Measurements from ENCODE around the gene GYS2.
A peak's percentile ranks its signal among the peaks of the same experiment; 100 is the strongest.
"Not testable (repeated sequence)": the region's sequence is repeated elsewhere in the genome, so short reads cannot be mapped to it uniquely, and the experiment has no call there.

The GYS2 gene

DNA sequence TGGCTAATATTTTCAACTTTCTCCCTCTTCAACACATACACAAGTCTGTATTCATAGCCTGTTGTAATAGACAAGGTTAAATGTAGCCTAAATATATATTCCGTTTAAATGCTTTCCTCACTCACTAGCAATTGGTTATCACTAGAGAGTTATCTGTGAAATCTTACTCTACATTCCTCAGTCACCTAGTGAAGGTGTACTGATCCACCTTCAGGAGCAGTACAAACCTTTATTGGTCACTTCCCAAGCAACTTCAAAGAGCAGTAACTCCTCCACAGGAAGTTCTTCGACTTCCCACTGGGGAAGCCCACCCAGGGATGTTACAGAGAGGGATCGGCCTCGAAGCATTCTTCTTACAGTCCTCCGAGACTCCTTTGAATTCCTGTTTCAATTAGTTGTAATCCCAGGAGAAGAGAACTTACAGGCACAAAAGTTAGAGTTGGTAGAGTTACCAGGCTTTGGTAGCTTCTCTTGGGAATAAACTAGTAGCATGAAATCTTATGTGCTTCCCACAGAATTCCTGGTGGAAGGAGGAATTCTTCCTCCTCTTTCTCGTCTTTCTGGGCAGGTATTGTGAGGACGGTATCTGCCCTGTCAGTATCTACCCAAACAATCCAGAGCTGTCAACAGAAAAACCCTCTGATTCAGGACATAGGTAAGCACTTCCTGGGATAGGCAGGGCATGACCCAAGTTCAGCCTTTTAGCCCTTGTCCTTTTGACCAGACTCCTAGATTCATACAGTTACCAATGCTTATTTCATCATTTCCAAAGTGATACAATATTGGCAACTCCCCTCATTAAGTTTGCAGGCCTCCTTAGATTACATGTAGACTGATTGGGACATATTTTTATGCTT is at the start of gene GYS2:
GYS2 (minus strand) TSS at position 603 of the 857 bp plus-strand sequence; CDS start at position 348, 255 bp downstream.
- DNase-seq = no peak

DNA sequence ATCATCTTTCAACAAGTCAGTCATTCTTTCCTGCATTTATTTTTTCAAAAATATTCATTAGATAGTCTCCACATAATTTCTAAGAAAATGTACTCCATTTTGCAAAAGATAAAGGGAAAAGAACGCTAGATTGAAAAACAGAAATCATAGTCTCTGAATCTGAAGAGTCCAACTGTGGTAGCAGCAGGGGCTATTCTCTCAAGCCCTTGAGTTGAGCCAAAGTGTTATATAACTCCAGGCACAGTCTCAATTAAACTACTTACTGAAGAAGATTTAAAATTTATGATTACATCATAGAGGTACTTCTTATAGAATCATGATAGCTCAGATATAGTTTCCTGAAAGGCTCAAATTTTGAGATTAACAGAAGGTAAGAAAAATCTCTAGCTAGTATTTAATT is 47.2 kb upstream of the GYS2 start:
- DNase-seq = no peak

DNA sequence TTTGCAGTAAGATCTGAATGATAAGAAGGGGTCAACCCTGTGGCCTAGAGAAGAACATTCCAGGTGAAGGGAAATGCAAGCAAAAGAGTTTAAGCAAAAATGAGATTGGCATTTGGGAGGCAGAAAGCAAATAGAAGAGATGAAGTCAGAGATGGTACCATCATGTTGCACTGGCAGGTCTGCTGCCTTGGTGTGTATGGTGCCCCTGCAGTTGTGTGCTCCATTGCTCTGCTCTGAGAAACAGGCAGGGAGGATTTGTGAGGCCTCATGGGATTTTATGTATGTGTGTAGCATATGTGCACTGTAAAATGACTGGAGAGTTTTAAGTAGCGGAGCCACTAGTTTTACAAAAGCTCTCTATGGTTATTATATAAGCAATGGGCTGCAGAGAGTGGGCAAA is 46.4 kb upstream of the GYS2 start:
- DNase-seq = no peak

DNA sequence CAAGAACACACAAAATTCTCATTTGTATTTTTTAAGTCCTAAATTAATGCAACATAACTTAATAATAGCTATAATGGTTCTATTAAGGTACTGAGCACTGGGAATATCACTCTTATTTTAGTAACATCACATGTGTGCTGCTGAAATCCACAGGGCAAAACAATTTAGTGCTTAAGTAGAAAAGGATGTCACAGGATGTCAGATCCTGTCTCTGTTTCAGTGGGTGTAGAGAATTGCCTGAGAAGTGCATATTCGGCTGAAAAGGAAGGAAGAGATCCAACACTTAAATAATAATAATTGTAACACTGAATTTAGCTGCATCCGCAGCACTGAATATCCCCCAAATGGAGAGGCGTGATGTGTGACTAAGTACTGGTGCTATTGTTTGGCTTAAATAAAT is 44.4 kb upstream of the GYS2 start:
- no peak for DNase-seq

DNA sequence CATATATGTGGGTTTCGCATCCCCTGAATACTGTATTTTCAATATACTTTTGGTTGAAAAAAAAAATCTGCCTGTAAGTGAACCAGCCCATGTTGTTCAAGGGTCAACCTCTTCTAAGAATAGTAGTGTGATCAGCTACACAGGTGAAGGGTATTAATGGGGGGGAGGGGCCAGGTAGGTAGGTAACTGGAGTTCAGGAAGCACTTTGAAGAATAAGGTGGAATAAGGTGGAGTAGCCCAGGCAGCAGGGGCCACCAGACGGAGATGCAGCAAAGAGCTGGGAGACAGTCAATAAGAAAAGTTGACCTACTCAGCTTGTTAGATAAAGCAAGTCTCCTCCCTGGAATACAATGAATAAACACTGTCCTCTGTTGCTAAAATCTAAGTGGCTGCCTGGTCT is 43.7 kb upstream of the GYS2 start:
- DNase-seq = no peak

DNA sequence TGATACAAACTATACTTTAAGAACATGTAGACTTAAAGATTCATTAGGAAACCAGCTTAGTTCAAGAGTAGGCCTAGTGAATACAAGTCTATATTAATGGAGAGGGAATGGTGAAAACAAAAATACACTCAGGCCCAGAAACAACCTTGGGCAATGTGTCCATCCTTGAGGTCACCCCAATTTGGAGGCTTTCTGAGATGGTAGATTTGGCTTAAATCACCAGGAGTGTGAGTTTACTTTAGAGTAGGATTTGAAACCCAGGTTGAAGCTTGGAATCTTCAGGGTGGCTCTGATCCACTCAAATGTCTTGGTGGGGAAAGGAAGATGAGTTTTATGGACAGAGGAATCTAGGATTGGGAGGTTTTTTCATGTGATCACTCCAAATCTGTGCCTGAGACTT is 42.5 kb upstream of the GYS2 start:
- DNase-seq = no peak

DNA sequence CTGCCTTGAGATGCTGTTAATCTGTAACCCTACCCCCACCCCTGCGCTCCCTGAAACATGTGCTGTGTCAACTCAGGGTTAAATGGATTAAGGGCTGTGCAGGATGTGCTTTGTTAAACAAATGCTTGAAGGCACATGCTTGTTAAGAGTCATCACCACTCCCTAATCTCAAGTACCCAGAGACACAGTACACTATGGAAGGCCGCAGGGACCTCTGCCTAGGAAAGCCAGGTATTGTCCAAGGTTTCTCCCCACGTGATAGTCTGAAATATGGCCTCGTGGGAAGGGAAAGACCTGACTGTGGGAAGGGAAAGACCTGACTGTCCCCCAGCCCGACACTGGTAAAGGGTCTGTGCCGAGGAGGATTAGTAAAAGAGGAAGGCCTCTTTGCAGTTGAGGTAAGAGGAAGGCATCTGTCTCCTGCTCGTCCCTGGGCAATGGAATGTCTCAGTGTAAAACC is 40.4 kb upstream of the GYS2 start:
- DNase-seq = not testable (repeated sequence)

DNA sequence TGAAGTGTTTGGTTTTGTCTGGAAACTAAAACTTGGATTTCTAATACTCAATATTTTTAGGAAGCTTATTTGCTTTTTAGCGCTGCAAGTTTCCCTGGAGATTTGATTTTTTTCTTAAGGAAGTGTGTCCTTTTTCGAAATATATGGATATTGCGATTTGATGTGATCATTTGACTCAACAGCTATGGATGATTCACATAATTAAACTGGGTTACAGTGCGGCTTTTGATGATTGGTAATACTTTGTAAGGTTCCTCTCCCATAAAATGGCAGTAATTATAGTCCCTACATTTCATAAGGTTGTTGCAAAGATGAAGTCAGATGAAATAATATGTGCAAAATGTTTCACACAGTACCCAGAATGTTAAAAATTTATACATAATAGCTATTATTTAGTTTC is 39.9 kb upstream of the GYS2 start:
- no peak for DNase-seq

DNA sequence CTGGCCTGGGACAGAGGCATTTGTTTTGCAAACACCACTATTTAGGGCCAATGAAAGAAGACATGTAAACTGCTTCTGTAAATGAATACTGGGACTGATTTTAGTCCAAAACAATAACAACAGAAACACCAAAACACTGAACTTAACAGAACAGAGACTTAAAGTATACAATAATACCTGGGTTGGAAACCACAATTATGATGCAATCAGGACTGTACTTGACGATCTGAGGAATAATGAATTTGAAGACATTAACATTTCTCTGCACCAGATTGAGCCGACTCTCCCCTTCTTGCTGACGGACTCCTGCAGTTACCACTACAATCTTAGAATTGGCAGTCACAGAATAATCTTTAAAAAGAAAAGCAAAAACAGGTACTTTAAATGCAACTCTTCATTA is 39.1 kb upstream of the GYS2 start:
- no peak for DNase-seq

DNA sequence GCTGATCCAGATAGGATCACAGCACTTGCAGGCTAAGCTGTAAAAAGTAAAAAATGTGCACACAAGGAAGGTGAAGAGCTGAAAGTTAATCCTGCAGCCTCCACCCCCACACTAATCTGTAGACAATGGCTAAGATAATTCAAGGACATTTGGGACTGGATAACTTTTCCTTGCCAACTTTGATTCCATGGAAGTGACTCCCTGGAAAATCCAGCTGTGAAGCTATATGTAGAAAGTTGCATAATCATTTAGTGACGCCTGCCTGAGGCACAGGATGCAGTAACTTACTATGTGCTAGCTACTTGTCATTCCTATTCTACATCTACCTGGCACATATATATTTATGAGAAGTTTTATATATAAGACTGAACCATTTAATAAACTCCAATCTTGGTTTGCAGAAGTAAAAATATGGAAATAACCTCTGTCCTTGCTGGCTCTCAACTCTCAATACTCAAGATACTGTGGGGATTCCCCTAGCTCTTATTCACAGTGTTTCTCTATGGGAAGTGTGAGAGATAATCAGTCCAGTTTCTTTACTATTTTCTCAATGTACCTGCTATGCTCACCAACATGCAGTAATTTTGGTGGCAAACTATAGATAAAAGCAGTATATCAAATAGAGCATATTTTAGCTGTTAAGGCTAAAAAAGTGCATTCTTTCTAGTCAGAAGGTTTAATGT is 38.2 kb upstream of the GYS2 start:
- no peak for DNase-seq

DNA sequence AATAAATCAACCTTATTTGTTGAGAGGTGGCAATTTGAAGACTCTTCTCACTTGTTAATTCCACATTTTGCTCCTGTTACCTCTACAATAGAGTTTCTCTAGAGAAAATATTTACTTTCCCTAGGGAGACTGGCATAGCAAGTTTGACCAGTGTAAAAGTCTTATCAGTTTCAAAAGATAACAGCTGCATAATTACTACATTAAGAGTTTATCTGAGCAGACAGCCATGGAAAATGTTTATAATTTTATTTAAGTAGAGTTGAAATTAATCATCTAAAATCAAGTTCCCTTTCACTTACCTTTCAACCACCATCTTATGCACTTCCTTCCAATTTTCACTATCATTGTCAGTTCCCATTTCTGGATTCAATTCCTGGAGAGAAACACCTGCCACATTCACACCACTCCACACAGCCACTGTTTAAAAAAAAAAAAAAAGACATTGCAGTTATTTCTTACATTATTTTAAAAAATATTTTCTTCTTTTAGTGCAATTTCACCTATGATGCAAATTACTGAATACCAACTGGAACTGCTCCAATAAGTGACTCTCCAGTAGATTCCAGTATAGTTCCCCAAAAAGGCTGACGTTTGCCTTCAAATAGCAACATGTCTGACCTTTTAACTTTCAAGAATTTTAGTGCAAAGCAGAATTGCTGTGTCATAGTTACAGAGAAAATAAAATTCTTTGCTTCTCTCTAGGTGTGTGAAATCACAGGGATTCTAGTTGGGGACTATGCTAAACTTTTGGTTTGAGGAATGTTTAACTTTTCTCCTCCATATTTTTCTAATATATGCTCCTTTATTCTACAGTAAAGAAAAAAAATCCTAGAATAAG is 33.6 kb upstream of the GYS2 start:
- DNase-seq = no peak

DNA sequence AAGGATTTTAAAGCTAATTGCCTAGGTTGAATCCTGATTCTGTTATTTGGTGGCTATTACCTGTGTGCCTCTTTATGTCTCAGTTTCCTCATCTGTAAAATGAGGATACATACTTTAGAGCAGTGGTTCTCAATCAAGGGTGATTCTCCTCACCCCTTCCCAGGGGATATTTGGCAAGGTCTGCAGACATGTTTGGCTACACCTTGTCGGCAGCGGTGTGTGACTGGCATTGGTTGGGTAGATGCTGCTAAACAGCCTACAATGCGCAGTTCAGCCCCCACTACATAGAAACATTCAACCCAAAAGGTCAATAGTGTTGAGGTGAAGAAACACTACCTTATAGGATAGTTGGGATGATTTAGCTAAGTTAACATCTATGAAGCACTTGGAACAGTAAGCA is 29.6 kb upstream of the GYS2 start:
- DNase-seq = no peak

DNA sequence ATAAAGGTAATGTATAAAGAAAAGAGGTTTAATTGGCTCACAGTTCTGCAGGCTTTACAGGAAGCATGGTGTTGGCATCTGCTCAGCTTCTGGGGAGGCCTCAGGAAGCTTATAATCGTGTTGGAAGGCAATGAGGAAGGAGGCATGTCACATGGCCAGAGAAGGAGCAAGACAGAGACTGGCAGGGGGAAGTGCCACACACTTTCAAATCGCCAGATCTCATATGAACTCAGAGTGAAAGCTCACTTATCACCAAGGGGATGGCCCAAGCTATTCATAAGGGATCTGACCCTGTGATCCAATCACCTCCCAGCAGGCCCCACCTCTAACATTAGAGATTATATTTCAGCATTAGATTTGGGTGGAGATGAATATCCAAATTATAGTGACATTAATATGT is 26.7 kb upstream of the GYS2 start:
- no peak for DNase-seq

DNA sequence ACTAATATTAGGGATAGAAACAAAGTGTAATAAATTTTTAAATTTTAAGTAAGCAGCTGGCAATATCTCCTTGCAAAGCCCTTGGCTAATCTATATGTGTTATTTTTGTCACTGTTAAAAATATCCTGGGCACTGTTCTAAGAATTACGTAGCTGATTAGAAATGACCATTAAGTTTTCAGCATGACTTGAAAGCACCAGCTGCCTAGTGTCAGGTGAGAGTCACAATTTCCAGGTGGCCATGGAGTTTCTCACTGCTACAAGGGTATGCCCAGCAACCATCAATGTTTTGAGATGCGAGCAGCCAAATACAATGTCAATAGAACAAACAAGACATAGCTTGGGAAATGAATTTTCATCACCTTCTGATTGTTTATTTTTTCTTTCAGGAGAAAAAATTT is 23.3 kb upstream of the GYS2 start:
- no peak for DNase-seq

DNA sequence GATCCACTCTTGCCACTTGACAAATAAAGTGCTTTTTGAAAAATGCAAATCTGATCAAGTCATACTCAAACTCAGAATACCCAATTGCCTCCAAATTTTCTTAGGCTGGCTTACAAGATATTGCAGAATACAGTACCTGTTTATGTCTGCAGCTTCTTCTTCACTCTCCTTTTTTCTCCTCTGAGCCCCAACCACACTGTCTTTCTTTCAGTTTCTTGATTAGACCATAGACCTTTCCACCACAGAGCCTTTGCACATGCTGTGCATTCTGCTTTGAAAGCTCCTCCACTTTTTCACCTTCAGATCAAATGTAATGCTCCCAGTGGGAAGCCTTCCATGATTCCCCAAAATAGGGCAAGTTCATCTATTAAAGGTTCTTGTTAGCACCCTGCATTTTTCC is 13.9 kb upstream of the GYS2 start:
- DNase-seq = no peak

DNA sequence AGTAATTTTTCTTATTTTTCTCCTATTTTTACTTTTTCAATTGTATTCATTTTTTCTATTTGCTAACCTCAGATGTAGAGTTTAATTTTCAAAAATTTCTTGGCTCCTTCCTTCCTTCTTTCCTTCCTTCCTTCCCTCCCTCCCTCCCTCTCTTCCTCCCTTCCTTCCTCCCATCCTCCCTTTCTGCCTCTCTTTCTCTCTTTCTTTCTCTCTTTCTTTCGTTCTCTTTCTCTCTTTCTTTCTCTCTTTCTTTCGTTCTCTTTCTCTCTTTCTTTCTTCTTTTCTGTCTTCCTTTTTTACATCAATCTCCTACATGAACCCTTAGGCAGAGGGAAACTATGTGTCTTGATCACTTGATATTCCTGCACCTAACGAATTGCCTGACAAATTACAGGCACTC is 12.4 kb upstream of the GYS2 start:
- no peak for DNase-seq

DNA sequence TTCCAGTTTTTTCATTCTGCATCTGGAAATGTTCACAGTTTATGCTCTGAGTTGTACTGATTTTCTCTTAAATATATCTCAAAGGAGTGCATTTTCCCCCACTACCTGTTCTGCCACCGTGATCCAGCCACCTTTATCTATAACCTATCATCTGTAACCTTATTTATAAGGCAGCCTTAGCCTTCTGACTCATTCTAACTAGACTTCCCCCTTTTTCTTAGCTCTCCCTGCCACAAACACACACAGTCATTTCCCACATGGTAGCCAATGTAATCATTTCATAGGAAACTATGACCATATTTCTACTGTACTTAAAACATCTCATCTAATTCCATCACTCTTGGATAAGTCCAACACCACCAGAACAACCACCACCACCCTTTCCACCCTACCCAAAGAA is 10.8 kb upstream of the GYS2 start:
- DNase-seq = peak; percentile 40

DNA sequence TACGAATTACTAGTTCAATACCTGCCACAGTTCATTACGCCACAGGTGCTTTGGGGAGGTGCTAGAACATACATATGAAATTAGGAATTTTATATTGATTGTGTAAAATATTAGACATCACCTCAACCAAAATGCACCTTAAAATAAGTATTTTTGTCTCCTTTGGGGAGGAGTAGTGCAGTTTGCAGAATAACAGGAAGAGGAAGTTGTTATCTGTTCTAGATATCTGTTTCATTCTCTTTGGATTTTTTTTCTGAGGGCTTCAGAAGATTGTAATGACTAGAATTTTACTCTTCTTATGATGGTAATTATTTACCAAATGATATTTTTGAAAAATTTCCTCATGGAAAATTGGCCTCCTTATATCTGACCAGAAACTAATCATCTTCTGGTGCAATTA is 9.9 kb upstream of the GYS2 start:
- DNase-seq = no peak

DNA sequence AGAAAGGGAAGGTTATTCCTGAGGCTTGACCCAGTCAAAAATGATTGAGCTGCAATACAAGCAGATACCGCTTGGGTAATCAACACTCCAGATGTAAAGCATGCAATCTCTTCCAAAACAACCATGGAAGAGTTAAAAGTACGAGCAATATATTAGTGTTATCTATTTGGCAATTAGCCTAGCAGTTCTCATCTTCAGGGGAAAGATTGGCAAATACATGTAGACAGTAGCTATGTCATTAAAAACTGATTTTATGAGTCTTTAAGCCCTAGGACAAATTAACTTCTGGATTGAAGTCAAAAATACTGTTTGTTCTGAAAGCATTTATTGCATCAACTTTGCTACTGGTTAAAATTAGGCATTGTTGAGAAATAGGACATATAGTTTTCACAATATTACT is 9.3 kb upstream of the GYS2 start:
- DNase-seq = no peak

DNA sequence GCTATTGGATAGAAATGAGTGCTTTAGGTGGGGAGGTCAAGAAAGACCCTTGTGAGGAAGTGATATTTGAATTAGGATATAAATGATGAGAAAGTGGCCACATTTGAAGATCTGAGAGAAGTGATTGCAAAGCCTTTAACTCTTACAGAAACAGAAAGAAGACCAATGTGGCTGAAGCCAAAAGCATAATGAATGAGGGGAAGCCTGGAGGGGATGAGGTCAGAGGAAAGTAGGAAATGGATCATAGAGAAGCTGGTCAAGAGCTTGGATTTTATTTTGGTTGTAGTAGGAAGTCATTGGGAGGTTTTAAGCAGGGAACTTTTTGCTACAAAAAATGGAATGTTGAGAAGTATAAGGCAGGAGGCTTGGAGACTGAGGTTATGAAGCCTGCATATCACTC is 3.5 kb upstream of the GYS2 start:
- DNase-seq = no peak

DNA sequence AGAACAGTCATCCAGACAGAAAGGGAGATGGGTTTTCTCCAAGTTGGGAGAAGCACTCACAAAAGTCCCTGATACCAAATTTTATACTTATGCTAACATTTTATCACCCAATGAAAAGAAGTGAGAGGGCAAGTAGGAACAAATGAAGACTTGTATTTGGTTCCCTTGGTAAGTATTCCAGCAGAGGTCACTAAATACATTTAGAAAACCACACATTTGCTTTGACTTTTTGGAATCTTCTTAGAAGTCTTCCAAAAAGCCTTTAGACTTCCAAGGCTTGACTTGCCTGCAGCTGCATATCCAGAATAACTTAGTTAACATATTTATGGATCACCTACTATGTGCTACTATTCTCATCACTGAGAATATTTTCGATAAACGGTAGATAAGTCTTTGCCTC is 3.1 kb upstream of the GYS2 start:
- DNase-seq = no peak

DNA sequence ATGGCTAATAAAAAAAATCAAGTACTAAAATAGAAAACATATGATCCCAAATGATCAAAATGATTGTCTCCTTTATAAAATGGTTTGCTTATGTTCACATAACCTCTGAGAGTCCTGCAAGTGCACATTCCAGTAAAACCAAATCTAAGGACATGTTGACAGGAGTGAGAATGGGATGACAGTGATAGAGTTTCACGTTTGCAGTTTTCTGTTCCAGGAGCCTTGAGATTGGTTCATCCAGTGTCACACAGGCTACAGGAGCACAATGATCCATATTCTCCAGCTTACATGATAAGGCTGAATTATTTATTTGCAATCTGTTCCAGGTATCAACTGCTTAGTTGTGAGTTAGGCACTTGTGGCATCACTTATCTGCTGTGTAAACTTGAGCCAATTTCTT is 1.5 kb upstream of the GYS2 start:
- DNase-seq = no peak

DNA sequence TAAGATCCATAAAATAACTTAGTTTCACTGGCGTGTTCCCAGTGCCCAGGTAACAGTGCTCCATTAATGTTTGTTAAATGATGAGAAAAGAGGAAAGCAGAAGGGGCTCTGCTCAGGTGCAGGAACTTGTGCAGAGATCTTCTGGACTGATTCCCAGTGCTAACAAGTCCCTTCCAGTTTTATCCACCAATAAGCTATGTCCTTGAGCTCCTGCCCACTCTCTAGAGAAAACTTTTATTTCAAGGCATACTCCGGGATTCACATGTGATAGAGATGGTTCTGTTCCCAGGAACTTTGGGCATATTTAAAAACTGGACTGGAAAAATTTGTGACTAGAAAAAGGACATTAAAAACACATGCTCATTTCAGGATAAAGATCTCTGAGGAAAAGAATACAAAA is 1.9 kb downstream of the GYS2 start:
- no peak for DNase-seq

DNA sequence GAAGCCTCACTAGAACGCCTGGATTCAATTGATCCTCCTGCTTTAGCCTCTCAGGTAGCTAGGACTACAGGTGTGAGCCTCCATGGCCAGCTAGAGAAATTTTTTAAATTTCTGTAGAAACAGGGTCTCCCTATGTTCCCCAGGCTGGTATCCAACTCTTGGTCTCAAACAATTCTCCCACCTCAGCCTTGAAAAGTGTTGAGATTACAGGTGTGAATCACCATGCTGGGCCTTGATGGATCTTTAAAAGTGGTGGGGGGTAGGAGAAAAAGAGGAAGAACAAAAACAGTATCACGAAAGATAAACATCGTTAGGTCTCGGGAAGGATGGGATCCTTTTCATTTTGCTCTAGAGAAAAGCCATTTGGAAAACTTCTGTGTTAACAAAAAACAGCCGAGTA is 4.5 kb downstream of the GYS2 start:
- no peak for DNase-seq

All from activated CD4-positive, alpha-beta T cell treated with anti-CD3 and anti-CD28 coated beads, Interleukin-2, amount 50 U/mL, for 16 hours (primary cell).